OCI-M1 (cell line): Measurements from ENCODE around the gene IPO5.

Experiments
- DNase-seq: peaks from one replicate; lab custom pipeline; 2025; lab: John Stamatoyannopoulos, UW

IPO5 gene

GRCh38 chr13:98059276-98059675 lies 105.8 kb downstream of the IPO5 start:
- no peak for DNase-seq

GRCh38 chr13:98060282-98060681 lies 106.8 kb downstream of the IPO5 start:
- DNase-seq, result no peak

GRCh38 chr13:98065468-98065867 lies 112.0 kb downstream of the IPO5 start:
- DNase-seq, result peak; percentile 7

- no peak for DNase-seq
Measured at GRCh38 chr13:98066636-98067035, 113.2 kb downstream of the IPO5 start.

- DNase-seq, result no peak
Measured at GRCh38 chr13:98068521-98068920, 115.0 kb downstream of the IPO5 start.

GRCh38 chr13:98069985-98070384 lies 116.5 kb downstream of the IPO5 start:
- no peak for DNase-seq

- no peak for DNase-seq
Measured at GRCh38 chr13:98071316-98071715, 117.8 kb downstream of the IPO5 start.

GRCh38 chr13:98072476-98072875 lies 119.0 kb downstream of the IPO5 start:
- DNase-seq, result no peak
